HG02840 (cell line): ENCODE results near the gene SLC22A23.
"Not testable (repeated sequence)": the region's sequence is repeated elsewhere in the genome, so short reads cannot be mapped to it uniquely, and the experiment has no call there.

Experiments used
- ATAC-seq: cut with Tn5 transposase; IDR thresholded peaks from one replicate; pipeline ENCODE4 v1.9.1; 2021; ENCODE audit warnings: mild to moderate bottlenecking, moderate library complexity, moderate number of reproducible peaks; ENCODE audit not compliant: unreplicated experiment, low FRiP score

SLC22A23 gene

DNA sequence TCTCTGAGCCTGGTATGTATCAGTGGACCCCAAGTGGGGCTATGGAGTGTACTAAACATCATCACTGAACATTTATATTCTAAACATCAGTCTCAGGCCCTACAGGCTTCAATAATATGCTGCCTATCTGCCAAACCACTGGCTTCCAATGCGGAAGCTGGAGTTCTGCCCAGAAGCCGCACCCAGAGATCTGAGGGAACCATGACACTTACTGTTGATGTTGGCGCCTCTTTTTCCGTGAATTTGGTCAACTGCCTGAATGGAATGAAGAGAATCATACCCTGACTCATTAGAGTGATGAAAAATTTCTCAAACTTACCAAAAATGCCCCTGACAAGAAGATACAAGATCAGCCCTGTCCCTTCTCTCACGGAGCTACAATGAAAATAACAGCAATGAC lies 66.2 kb downstream of the SLC22A23 start:
- no peak for ATAC-seq

DNA sequence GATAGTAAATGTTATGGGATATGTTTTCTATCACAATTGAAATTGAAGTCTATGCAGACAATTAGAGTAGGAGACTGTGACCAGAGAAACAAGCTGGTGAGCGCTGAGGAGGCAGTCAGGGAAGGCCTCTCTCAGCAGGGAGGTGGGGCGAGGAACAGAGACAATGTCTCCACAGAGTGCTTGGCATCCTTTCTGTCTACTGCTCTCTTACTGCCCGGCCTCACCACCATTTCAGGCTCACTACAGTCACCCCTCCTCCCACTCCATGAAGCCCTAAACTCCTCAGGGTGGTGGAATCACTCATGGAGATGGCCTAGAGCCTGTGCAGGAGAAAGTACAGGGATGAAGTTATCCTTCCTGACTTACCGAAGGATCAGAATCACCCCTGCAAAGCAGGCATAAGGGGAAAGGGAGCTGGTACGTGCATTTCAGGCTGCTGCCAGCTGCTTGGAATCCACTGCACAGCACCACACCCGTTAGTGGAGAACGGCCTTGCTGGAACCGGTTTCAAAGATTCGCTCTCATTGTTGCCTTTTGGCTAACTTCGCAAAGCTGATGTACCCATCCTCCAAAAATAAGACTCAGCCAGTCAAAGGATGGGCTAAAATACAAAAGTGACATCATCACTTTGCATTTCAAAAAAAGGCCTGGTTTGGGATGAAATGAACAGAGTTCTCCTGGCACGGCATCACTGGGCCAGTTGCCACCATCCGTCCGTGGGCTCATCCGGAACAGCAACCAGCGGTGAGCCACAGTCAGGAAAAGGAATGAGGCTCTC lies 67.3 kb downstream of the SLC22A23 start:
- no peak for ATAC-seq

DNA sequence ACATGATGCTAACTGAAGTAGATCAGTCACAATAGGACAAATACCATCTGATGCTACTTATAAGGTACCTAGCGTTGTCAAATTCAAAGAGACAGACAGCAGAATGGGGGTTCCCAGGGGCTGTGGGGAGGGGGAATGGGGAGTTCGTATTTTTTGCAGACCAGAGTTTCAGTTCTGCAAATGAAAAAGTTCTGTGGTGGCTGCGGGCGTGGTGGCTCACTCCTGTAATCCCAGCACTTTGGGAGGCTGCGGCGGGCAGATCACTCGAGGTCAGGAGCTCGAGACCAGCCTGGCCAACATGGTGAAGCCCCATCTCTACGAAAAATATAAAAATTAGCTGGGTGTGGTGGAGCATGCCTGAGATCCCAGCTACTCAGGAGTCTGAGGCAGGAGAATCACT lies 68.1 kb downstream of the SLC22A23 start:
- no peak for ATAC-seq

DNA sequence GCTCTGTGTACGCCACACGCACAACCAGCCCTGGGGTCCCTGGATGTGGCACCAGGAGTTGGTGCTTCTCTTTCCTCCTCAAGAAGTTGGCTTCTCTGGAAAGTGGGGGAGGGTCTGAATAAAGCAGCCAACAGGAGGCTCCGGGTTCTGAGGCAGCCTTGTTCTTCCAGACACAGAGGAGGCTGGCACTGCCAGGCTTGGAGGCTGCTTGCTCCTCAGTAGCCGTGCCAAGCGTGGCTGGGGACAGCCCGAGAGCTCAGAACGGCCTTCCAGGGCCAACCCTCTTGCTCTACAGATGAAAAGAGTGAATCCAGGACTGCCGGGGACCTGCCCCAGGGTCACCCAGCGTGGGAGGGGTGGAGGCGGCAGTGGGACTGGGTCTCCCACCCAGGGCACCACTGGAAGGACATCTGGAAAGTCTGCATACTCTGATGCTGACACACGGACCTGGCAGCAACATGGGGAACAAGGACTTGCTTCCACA lies 70.4 kb downstream of the SLC22A23 start:
- ATAC-seq, result no peak

DNA sequence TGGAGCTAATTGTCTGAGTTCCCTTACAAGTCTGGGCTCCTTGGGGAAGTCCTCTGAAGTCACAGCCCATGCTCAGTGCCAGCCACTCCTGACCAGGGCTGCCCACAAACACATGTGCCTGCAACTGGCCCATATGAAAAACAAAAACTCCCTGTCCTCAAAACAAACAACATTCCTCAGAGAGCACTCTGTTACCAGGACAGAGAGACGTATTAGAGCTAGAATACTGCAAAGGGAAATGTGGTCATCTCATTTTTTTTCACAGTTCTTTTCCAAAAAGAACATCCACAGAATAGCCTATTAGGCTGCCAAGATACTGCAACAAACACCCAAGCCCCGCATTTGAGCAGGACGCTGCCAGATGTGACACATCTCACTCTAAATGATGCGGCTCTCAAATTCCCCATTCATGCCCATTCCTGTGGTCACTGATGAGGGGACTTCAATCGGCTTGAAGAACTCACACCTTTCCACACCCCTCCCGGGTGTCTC lies 71.1 kb downstream of the SLC22A23 start:
- no peak for ATAC-seq

DNA sequence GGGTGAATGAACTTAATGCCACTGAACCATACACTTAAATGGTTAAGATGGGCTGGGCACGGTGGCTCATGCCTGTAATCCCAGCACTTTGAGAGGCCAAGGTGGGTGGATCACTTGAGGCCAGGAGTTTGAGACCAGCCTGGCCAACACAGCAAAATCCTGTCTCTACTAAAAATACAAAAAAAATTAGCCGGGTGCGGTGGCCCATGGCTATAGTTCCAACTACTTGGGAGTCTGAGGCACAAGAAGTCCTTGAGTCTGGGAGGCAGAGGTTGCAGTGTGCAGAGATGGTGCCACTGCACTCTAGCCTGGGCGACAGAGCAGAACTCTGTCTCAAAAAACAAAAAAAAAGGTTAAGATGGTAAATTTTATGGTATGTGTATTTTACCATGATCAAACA lies 71.7 kb downstream of the SLC22A23 start:
- not testable (repeated sequence) for ATAC-seq

DNA sequence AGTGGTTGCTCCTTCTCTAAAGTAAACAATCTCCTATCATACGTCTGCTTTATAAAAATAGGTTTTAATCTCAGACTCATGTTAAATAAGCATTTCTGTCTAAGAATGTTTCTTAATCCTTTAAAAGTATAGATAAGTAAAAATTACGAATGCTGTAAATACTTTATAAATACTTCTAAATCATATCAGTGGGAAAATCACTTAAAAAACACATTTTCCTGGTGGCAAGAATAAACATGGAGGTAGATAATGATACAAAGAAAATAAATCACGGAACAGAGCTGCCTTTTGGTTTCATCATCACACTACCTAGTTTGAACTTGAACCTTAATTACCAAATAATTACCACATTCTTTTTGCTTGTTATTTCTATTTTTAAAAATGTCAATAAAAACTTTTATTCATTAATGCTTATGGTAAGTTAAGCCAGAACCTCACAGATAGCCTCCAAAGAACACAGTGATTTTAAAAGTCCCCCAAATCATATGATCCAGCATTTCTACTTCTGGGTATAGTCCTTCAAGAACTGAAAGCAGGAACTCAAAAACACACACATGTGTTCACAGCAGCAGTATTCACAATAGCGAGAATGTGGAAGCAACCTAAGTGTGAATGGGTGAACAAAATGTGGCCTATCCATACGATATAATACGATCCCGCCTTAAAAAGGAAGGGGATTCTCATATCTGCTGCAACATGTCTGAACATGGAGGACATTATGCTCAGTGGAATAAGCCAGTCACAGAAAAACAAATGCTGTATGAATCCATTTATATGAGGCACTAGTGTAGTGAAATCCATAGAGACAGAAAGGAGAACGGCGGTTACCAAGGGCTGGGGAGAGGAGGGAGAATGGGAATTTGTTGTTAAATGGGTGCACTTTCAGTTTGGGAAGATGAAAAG lies 72.4 kb downstream of the SLC22A23 start:
- no peak for ATAC-seq

DNA sequence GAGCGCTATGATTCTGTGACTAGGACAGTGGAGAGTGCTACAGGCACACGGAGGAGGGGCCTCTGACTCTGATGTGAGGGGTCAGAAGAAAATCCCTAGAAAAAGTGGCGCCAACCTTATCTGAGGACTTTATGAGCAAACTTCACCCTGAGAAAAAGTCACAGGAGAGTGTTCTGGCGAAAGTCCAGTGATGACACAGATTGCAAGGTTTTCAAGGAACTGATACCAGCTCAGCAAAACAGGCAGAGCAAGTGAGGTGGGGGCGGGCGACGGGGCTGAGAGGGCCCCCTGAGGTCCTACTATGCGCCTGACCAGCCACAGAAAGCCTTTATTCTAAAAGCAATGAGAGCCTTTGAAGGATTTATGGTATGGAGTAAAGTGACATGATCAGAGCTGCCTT lies 73.3 kb downstream of the SLC22A23 start:
- ATAC-seq, result no peak

DNA sequence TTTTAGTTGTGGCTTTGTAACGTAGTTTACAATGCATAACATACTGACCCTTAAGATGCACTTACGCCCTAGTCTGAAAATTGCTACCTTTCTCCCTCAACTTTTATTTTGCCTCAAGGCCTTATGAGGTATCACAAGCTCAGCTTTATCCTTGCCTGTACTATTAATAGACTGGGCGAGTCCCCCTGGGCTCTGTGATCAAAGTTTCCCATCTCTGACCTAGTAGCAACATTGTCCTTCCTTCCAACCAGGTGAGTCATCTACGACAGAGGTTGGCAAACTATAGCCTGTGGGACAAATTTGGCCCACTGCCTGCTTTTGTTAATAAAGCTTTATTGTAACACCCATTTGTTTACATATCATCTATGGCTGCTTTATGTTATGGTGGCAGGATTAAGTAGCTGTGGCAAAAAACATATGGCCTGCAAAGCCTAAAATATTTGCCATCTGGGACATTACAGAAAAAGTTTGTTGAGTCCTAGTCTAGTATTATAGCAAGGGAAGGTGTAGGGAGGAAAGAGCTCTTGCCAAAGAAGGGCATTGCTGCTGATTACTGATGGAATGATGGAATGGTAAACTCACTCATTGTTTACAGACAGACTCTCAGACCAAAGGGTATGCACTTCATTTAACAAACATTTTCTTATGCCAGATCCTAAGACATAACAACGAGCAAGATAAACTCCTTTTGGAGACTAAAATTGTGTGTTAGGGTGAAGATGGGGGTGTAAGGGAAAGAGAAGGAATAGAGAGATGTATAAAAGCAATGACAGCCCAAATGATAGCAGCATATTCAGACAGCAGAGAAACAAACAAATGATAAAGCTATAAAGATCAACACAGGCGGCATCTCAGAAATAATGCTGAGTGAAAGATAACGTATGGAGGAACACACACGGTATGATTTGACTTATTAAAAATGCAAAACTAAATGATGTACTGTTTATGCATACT lies 74.2 kb downstream of the SLC22A23 start:
- ATAC-seq, result no peak

DNA sequence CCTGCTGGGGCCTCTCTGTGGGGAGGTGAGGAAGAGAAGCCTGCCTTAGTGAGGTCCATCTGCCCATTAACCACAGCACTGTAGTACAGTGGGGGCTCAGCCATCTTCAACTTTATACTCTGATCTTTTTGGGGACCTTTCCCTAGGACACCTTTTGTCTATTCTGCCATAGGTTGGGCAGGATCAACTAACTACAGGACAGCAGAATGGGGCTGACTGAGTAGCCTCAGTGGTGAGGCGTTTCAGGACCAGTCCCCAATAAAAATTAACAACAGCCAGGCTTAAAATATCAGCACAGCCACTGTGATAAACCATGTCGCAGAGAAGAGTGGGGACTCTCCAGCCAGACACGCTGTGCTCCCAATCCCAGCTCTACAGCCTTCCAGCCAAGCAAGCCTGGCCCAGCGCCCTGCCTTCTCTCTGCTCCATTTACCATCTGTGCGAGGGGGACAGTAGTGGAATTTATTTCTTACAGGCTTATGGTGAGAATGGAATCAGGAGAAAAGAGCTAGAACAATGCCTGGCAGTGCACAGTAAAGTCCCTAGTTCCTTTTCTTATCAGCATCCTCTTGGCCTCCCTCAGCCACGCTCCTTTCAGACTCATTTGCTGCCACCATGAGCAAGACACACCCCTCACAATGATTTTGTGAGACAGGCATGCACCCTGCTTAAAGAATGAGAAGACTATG lies 75.5 kb downstream of the SLC22A23 start:
- ATAC-seq, result no peak

DNA sequence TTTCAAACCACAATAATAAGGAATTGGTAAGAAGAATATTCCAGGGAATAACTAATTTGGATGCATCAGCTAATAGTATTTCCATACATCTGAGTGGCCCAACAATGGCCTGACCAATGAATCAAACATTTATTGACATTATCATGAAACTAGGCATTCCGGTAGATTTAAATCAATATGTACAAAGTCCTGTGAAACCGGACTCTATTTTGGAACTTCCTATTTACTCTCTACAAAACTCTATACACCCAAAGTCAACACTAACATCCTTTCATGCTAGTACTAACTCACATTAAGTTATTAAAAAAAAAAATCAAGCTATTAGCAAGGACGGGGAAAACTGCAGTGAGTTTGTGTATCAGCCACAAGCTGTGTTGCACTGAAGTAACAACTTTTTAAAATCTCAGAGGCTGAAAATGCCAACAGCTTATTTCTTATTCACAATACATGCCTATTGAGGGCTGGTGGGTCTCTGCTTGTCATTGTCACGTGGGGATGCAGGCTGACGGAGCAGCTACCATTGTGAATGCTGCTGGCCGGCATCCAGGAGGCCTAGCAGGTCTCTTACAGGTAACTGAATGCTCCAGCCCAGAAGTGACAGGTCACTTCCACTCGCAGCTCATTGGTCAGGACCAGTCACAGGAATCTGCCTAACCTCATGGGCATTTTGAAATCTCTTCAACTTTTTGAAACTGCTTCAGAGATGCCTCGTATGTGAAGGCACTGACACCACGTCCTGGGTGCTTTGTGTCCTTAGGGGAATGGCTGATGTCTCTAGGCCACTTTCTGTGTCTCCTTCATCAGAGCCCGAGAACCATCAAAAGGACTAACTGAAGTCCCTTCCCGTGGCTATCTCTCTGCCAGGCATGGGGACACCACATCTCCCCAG lies 76.3 kb downstream of the SLC22A23 start:
- ATAC-seq, result no peak

DNA sequence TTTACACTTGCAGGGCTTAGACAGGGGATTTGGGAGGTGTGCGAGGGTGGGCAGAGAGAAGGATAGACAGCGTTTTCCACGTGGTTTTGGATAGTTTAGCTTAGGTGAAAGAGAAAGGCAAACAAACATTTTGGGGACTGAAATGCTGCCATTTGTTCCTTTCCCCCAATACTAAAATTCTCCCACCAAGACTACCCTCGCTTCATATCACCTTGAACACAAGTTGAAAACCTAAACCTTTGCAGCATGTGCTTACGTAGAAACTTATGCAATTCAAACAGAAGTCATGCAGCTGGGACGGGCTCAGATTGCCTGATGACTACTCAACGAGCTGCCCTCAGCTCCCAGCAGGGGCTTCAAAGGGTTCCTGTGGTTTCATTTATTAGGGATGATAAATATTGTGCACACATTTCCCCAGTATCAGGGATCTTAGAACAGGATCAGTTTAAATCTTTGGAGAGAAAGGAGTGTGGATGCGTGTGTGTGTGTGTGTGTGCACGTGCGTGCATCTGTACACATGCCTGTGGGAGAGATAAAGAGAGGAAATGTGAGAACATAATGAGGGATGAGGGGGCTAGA lies 77.3 kb downstream of the SLC22A23 start:
- ATAC-seq, result no peak

DNA sequence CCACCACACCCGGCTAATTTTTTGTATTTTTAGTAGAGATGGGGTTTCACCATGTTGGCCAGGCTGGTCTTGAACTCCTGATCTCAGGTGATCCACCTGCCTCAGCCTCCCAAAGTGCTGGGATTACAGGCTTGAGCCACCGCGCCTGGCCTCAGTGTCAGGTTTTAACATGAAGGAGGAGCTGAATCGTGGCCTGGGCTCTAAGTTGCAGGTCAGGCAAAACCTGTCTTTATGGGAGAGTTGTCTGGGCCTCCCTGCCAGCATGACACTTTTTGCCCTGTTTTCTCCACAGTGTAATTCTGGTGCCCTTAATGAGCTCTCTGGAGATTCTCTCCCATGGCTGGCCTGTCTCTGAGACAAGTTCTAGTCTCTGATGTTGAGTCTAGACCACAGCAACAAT lies 78.0 kb downstream of the SLC22A23 start:
- not testable (repeated sequence) for ATAC-seq

DNA sequence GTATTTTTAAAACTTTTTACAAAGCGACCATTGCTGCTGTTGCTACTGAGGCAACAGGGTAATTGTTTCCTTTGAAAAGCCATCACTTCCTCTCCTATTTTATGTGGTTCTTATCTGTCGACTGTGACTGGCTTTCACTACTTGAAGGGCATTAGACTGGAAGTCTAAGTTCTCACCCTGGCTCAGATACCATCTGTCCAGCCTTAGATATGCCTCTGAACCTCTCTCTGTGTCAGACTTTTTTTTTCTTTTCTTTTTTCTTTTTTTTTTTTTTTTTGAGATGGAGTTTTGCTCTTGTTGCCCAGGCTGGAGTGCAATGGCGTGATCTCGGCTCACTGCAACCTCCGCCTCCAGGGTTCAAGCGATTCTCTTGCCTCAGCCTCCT lies 78.5 kb downstream of the SLC22A23 start:
- ATAC-seq, result not testable (repeated sequence)

DNA sequence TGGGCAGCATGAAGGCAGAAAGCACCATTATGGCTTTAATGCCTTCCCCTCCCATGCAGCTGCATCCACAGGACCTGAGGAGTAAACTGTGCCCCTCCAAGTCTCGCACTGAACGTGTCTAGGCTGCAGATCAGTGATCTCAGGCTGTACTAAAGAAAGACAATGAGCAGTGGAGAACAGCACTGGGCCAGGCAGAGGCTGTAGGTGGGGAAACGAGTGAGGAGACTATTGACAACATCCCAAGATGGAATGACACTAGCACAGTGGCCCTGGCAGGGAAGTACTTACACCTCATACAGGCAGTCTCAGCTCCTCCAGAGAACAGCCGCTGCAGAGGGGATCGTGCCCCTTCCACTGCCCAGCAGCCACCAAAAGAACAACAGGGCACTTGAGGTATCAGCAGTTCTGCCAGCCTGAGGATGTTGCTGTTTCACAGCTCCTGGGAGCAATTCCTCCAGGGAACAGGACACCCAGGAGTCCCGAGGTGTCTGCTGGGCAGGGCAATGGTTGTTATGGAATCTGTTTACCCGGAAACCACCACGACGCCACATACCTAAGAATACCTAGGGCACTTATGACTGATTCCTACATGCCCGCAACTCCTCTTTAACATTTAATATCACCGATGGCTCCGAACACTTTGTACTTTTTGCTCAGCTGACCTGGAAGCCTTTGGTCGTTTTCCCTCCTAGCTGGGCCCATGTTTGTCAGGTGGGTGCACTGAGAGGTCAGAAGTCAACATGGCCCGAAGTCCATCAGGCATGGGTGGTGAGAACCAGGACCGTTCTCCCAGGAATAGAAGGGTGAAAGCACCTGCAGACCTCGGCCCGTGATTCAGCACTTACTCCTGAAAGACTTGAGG lies 79.1 kb downstream of the SLC22A23 start:
- no peak for ATAC-seq

DNA sequence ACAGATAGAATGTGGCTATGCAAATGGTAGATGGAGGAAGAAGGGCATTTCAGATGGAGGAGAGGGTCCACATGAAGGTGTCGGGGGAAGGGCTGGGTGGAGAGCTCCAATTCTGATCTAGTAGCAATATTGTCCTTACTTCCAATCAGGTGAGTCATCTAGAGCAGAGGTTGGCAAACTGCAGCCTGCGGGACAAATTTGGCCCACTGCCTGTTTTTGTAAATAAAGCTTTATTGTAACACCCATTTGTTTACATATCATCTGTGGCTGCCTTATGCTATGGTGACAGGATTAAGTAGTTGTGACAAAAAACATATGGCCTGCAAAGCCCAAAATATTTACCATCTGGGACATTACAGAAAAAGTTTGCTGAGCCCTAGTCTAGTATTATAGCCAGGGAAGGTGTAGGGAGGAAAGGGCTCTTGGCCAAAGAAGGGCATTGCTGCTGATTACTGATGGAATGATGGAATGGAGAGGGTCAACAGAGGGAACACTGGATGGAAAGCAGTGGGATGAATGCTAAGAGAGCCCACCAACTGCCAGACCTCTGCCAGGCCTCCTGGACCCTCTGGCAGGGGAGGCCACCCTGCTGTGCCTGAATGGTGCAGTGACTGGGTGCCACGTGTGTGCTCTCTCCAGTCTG lies 79.8 kb downstream of the SLC22A23 start:
- ATAC-seq, result no peak

DNA sequence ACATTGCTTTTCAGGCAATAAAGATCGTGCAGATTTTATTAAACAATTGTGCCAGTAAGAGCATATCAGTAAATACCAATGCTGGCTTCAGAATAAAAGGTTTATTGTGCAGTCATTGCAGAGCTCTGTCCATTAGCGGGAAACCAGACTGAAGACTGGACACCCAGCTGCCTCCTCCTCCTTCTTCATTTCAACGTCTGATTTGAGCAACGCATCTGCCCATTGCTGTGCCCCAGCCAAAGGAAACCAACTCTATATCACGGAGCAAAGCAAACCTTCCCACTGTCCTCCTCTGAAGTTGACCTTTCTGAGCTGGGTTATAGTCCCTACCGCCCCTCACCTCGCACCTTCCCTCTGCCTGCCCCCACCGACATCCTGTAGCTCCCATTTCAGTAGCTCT lies 80.8 kb downstream of the SLC22A23 start:
- ATAC-seq, result no peak
